Fibroblast of lung (primary cell): Measurements from ENCODE around the gene SNX4. TPM values are rescaled to one million over a fixed set of nuclear protein-coding genes. Genes with fewer than 3 reads are reported as not detected.
"Not testable (repeated sequence)": the region's sequence is repeated elsewhere in the genome, so short reads cannot be mapped to it uniquely, and the experiment has no call there.

Source experiments
- DNase-seq, 2 donors: peaks; one replicate each; pipeline versions ENCODE4 v3.0.0 to v3.0.0-alpha.2; 2010; ENCODE audit warnings: low read depth in 2 of 2
- H2AFZ ChIP-seq: 2 replicates; pipeline ENCODE4 v1.5.1; 2012; ENCODE audit warnings: low read length, control low read depth, inconsistent platforms
- H3K27ac ChIP-seq: 2 replicates; pipeline ENCODE4 v1.5.1; 2011; ENCODE audit warnings: low read length, control low read depth; ENCODE audit not compliant: insufficient read depth
- H3K27me3 ChIP-seq: 2 replicates; pipeline ENCODE4 v1.5.1; 2011; ENCODE audit warnings: mild to moderate bottlenecking, low read length; ENCODE audit not compliant: control insufficient read depth, insufficient read depth
- H3K36me3 ChIP-seq: 2 replicates; pipeline ENCODE4 v1.5.1; 2011; ENCODE audit warnings: low read length; ENCODE audit not compliant: control insufficient read depth, insufficient read depth
- H3K4me1 ChIP-seq: 2 replicates; pipeline ENCODE4 v1.5.1; 2011; ENCODE audit warnings: low read length; ENCODE audit not compliant: control insufficient read depth, insufficient read depth; ENCODE audit errors: extremely low read depth
- H3K4me2 ChIP-seq: 2 replicates; pipeline ENCODE4 v1.5.1; 2011; ENCODE audit warnings: low read length, control low read depth; ENCODE audit not compliant: insufficient read depth; ENCODE audit errors: extremely low read depth
- H3K4me3 ChIP-seq, 4 experiments: fragments of 200-600 bp in 1 of 4; sonication (generic) in 1 of 4; replicated peaks in 1 of 4; 2 replicates each; pipeline ENCODE4 v1.5.1; 2011 to 2016; ENCODE audit warnings: low read length in 4 of 4, low read depth in 3 of 4, mild to moderate bottlenecking in 3 of 4, control low read depth in 2 of 4, inconsistent platforms in 1 of 4, mixed read lengths in 1 of 4; ENCODE audit not compliant: insufficient read depth in 1 of 4; ENCODE audit errors: control extremely low read depth in 1 of 4
- H3K79me2 ChIP-seq: 2 replicates; pipeline ENCODE4 v1.5.1; 2012; ENCODE audit warnings: mild to moderate bottlenecking, low read length, inconsistent platforms; ENCODE audit not compliant: control insufficient read depth, insufficient read depth
- H3K9ac ChIP-seq: 2 replicates; pipeline ENCODE4 v1.5.1; 2011; ENCODE audit warnings: mild to moderate bottlenecking, low read length, control low read depth; ENCODE audit not compliant: insufficient read depth
- H3K9me3 ChIP-seq: 2 replicates; pipeline ENCODE4 v1.5.1; 2012; ENCODE audit warnings: low read depth, low read length; ENCODE audit not compliant: control insufficient read depth, insufficient read depth
- H4K20me1 ChIP-seq: 2 replicates; pipeline ENCODE4 v1.5.1; 2011; ENCODE audit warnings: low read length; ENCODE audit not compliant: control insufficient read depth, insufficient read depth; ENCODE audit errors: extremely low read depth
- CTCF ChIP-seq, 2 donors: IDR thresholded peaks in 1 of 2; conservative IDR thresholded peaks in 1 of 2; 1 replicate in 1 of 2; 2 replicates in 1 of 2; pipeline ENCODE4 v1.5.1; 2011 to 2012; ENCODE audit warnings: low read length in 2 of 2, control low read depth in 1 of 2, inconsistent platforms in 1 of 2, low read depth in 1 of 2, mild to moderate bottlenecking in 1 of 2
- EZH2 ChIP-seq: IDR thresholded peaks from 2 replicates; pipeline ENCODE4 v1.5.1; 2012; ENCODE audit warnings: low read length, control low read depth, mild to moderate bottlenecking; ENCODE audit errors: missing control alignments
- polyA plus RNA-seq, 2 donors: library from polyadenylated mRNA; depleted of rRNA in 1 of 2; stranded (reverse) in 1 of 2; unstranded in 1 of 2; fragments of >200 nt; gene quantifications; 2 replicates each; pipeline ENCODE4 v1.2.1, GENCODE V29; 2011 to 2012; ENCODE audit warnings: missing spikeins in 1 of 2
- total RNA-seq: library from RNA; depleted of rRNA; stranded (reverse); fragments of >200 nt; gene quantifications from 2 replicates; pipeline ENCODE4 v1.2.1, GENCODE V29; 2014

The SNX4 gene
- total and polyA plus RNA-seq, 2 donors (not counting 1 experiment from before 2014, with no cell fraction given) = 22.1 to 23.8 TPM

GRCh38 chr3:125482406-125482805 lies 37.6 kb downstream of the SNX4 start:
- Histone ChIP-seq H2AFZ (no peak overlapping the region), H3K36me3 (no peaks in the 10 kb centered on the region), H3K27ac (no peak overlapping the region), H3K4me3 (no peak overlapping the region), H3K27me3 (no peaks in the 10 kb centered on the region), H4K20me1 (no peaks in the 10 kb centered on the region), H3K9ac (no peak overlapping the region), H3K79me2 (no peaks in the 10 kb centered on the region), H3K4me2 (no peak overlapping the region), H3K4me1 (no peaks in the 10 kb centered on the region), H3K9me3 (no peaks in the 10 kb centered on the region)
- TF ChIP-seq CTCF (conservative IDR thresholded peaks at IDR 0.05 in 1 of 2, IDR thresholded peaks at IDR 0.05 in 1 of 2; ENCODE audit: low read depth in 1 of 2, low read length in 2 of 2) = no peak
- no peak for TF ChIP-seq EZH2
- DNase-seq = no peak

- Histone ChIP-seq H3K27me3 (no peaks in the 10 kb centered on the region), H3K4me3 (no peak overlapping the region), H3K79me2 (no peaks in the 10 kb centered on the region), H3K27ac (peak overlapping the region; percentile 10), H3K9me3 (no peaks in the 10 kb centered on the region), H3K4me1 (no peaks in the 10 kb centered on the region), H3K9ac (no peak overlapping the region), H4K20me1 (no peaks in the 10 kb centered on the region), H3K36me3 (no peaks in the 10 kb centered on the region), H3K4me2 (no peak overlapping the region), H2AFZ (no peak overlapping the region)
- TF ChIP-seq EZH2 (no peak), CTCF (conservative IDR thresholded peaks at IDR 0.05 in 1 of 2, IDR thresholded peaks at IDR 0.05 in 1 of 2; ENCODE audit: low read depth in 1 of 2, low read length in 2 of 2) (no peak)
- DNase-seq = no peak
Observed at GRCh38 chr3:125481786-125482185, 38.2 kb downstream of the SNX4 start.

- not testable (repeated sequence) for H3K27me3 ChIP-seq, H3K79me2 ChIP-seq, H3K36me3 ChIP-seq, DNase-seq, H3K4me1 ChIP-seq, H3K9me3 ChIP-seq, H3K4me3 ChIP-seq, H3K9ac ChIP-seq, H2AFZ ChIP-seq, H4K20me1 ChIP-seq, H3K4me2 ChIP-seq
- peak overlapping the region; percentile 10 for H3K27ac ChIP-seq
Observed at GRCh38 chr3:125481375-125481759, 38.6 kb downstream of the SNX4 start.
